Heart right ventricle (tissue), 16 donors: ENCODE data around the gene CD81. TPM values are rescaled to one million over a fixed set of nuclear protein-coding genes. Genes with fewer than 3 reads are reported as not detected.

Experiments used
- ATAC-seq, 8 donors: fragments of 200-7000 bp; cut with Tn5 transposase; one replicate each; pipeline ENCODE4 v1.9.1; 2020; ENCODE audit warnings: mild to moderate bottlenecking in 8 of 8, moderate library complexity in 8 of 8, moderate number of reproducible peaks in 1 of 8
- DNase-seq, 2 donors: peaks; one replicate each; pipeline ENCODE4 v3.0.0-alpha.2; 2020
- H3K27ac ChIP-seq, 10 donors: fragments of 200-600 bp; sonication (generic) in 2 of 10; one replicate each; pipeline versions ENCODE4 v1.5.0 to v1.8.0; 2020 to 2022; ENCODE audit warnings: mild to moderate bottlenecking in 3 of 10
- H3K27me3 ChIP-seq, 7 donors: fragments of 200-600 bp; one replicate each; pipeline ENCODE4 v1.8.0; 2021 to 2022; ENCODE audit warnings: mild to moderate bottlenecking in 2 of 7
- H3K36me3 ChIP-seq, 9 donors: fragments of 200-600 bp; sonication (generic) in 1 of 9; one replicate each; pipeline versions ENCODE4 v1.5.0 to v1.8.0; 2020 to 2022; ENCODE audit warnings: mild to moderate bottlenecking in 2 of 9
- H3K4me1 ChIP-seq, 9 donors: fragments of 200-600 bp; sonication (generic) in 1 of 9; one replicate each; pipeline versions ENCODE4 v1.5.0 to v1.8.0; 2020 to 2022; ENCODE audit warnings: mild to moderate bottlenecking in 4 of 9
- H3K4me3 ChIP-seq, 10 donors: fragments of 200-600 bp; sonication (generic) in 2 of 10; one replicate each; pipeline versions ENCODE4 v1.5.0 to v1.8.0; 2020 to 2022; ENCODE audit warnings: mild to moderate bottlenecking in 7 of 10, moderate library complexity in 2 of 10
- H3K9me3 ChIP-seq, 11 donors: fragments of 200-600 bp in 10 of 11; sonication (generic) in 2 of 11; one replicate each; pipeline versions ENCODE4 v1.5.0 to v1.8.0; 2013 to 2022; ENCODE audit warnings: mild to moderate bottlenecking in 2 of 11, control low read depth in 1 of 11, moderate library complexity in 1 of 11
- CTCF ChIP-seq, 9 donors: fragments of 200-600 bp; sonication (generic) in 2 of 9; IDR thresholded peaks; one replicate each; pipeline versions ENCODE4 v1.5.0 to v1.8.0; 2021 to 2022; ENCODE audit warnings: antibody characterized with exemption in 9 of 9, mild to moderate bottlenecking in 5 of 9, moderate library complexity in 1 of 9
- WGBS, 2 donors: extraction: QIAGEN DNeasy Blood & Tissue Kit; methylation state at CpG; one replicate each; pipeline ENCODE4 v1.1.7; 2013; ENCODE audit warnings: inconsistent platforms in 1 of 2; 5-methylcytosine and 5-hydroxymethylcytosine counted together
- intact Hi-C, 10 donors: fragments of 100-400 bp; cut with DNase I; formaldehyde crosslinking; loops; one replicate each; pipeline versions ENCODE4 v1.11.1 to v1.14.2; 2022
- polyA plus RNA-seq, 2 donors: library from polyadenylated mRNA; stranded (reverse); fragments of 200-250 nt; gene quantifications; one replicate each; pipeline ENCODE4 v1.2.3, GENCODE V29; 2013
- total RNA-seq, 10 donors: library from RNA; stranded (reverse); fragmentation: NEBNext Ultra II Directional in 3 of 10; extraction: Animal tissue kit (Norgen Biotek cat#: 25700) in 3 of 10; gene quantifications; one replicate each; pipeline versions ENCODE4 v1.2.1 to v1.2.4, GENCODE V29; 2021 to 2023
- donor health status: Arrhythmogenic right ventricular cardiomyopathy.
- donor health status: ischemic (EF 13 %, LVEDD 7.1; RV severe dilation, severe dysfunction).
- donor health status: healthy with polysubstance abuse.
- donor health status: DM: no; HTN: yes; CAD: no.
- donor health status: DM: no; HTN: no; CAD: no.
- donor health status: ischemic (EF 25% LVEDD 6.9; RV normal size, moderate dysfunction).
- donor health status: ischemic (EF 25% LVEDD 5.7; RV mildly dilated, moderate dysfunction).
- donor health status: healthy.
- donor health status: DM: yes; HTN: yes; CAD: no.
- donor health status: Ischemic cardiomyopathy.
- donor health status: ischemic (EF 35%, LVEDD 5.7; RV mildly dilated, moderate dysfunction).
- donor health status: nonischemic (EF 11% LVEDD 7.7; RV severe dilation, severe dysfunction).
- donor health status: DM: yes; HTN: yes; CAD: no.
- donor health status: PGD.
- donor health status: ischemic (EF 29% LVEDD 5.4; RV normal size, mild dysfunction).
- donor health status: nonischemic (EF 23%, LVEDD 6.1; RV moderate dilation, normal function).

The CD81 gene
- total and polyA plus RNA-seq, 12 donors: 346 to 959 (median 513) TPM

- peak; percentile 22 to 58 (median 46) for ATAC-seq
- Histone ChIP-seq H3K27ac (peak overlapping the region; percentile 97 to 100 (median 99)), H3K9me3 (no peaks in the 10 kb centered on the region), H3K36me3 (peaks cover 0 to 6% (median 0%) of the 10 kb centered on the region in 9 donors), H3K4me1 (peaks cover 41 to 83% (median 56%) of the 10 kb centered on the region in 9 donors), H3K27me3 (no peaks in the 10 kb centered on the region), H3K4me3 (peak overlapping the region; percentile 92 to 100 (median 99))
- WGBS, 2 donors: 0 to 1% methylated on average over 74 to 88 of the region's 88 CpGs
- peak; percentile 73 to 78 for DNase-seq
- no peak for TF ChIP-seq CTCF (IDR thresholded peaks at IDR 0.05)
- intact Hi-C loops: loop anchor here in 6 of 10 donors (1.0 to 10.0 kb wide), 6 partner anchors 23 to 73 kb away; partner anchors contain the start of genes TSSC4 (in 2 of the 6), C11orf21 (in 1 of the 6) and TSPAN32 (in 1 of the 6)
Measured at GRCh38 chr11:2377511-2378443, 667 bp downstream of the CD81 start.

- Histone ChIP-seq H3K4me1 (peaks cover 50 to 88% (median 64%) of the 10 kb centered on the region in 9 donors), H3K27ac (peak overlapping the region; percentile 97 to 100 (median 99)), H3K36me3 (peaks cover 0 to 6% (median 0%) of the 10 kb centered on the region in 9 donors), H3K4me3 (peak overlapping the region; percentile 92 to 100 (median 99)), H3K27me3 (no peaks in the 10 kb centered on the region), H3K9me3 (no peaks in the 10 kb centered on the region)
- peak; percentile 68 to 69 for DNase-seq
- WGBS, 2 donors: 3% methylated on average over 23 of the region's 23 CpGs
- intact Hi-C loops: loop anchor here in 6 of 10 donors (1.0 to 10.0 kb wide), 5 partner anchors 22 to 74 kb away; partner anchors contain the start of genes TSSC4 (in 2 of the 6), C11orf21 (in 1 of the 6) and TSPAN32 (in 1 of the 6)
- TF ChIP-seq CTCF (IDR thresholded peaks at IDR 0.05): no peak
- peak in 7 of 8 donors; percentile 0 to 21 (median 6) for ATAC-seq
Measured at GRCh38 chr11:2378527-2379210, 1.6 kb downstream of the CD81 start.

DNA sequence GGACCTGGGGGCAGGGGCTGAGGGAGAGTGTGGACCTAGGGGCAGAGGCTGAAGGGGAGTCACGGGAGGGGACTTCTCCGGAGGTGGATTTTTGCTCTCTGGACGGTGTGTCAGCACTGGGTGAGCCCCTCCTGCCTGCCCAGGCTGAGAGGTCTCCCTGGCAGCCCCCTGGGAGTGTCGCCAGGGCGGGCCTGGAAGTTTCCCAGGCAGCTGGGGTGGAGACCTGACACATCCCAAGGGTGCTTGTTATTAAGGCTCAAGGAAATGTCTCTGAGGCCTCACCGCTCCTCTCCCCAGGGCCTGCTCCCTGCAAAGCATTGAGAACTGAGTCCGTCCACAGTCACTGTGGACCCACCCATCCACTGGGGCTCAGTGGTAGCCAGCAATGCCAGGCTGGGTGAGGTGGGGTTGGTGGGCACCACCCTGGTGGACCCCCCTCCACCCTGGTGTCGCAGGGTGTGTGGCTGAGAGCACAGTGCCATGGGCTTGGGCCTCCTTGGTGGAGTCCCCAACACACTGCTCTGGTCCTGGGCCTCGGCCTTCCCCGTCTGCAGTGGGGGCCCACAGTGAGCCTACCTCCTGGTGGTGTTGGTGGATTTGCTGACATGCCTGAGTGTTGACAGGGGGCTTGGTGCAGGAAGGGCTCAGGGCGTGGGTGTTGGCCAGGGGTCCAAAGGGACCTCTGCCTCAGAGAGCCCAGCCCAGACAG lies 2.5 kb downstream of the CD81 start:
- H3K9me3 ChIP-seq: no peaks in the 10 kb centered on the region
- intact Hi-C loops: loop anchor here in 6 of 10 donors (5.0 to 10.0 kb wide), 4 partner anchors 62 to 75 kb away; partner anchors contain the start of genes C11orf21 (in 1 of the 6) and TSPAN32 (in 1 of the 6)
- peaks cover 56 to 85% (median 70%) of the 10 kb centered on the region in 9 donors for H3K4me1 ChIP-seq
- ATAC-seq (no peak), DNase-seq (peak in 1 of 2 donors; percentile 46)
- peaks cover 0 to 7% (median 0%) of the 10 kb centered on the region in 9 donors for H3K36me3 ChIP-seq
- peak overlapping the region; percentile 73 to 100 (median 98) for H3K27ac ChIP-seq
- no peak for TF ChIP-seq CTCF (IDR thresholded peaks at IDR 0.05)
- H3K27me3 ChIP-seq: no peaks in the 10 kb centered on the region
- 26 to 27% methylated on average over 11 of the region's 11 CpGs for WGBS, 2 donors
- H3K4me3 ChIP-seq: peak overlapping the region; percentile 14 to 100 (median 99)
